Measurements from ENCODE around the gene IL17B.

GRCh38 chr5:149338364-149338763, 40.7 kb downstream of the IL17B start:
- no peak for TF ChIP-seq CTCF (optimal IDR thresholded peaks at IDR 0.05 in 1 of 3, IDR thresholded peaks at IDR 0.05 in 1 of 3, conservative IDR thresholded peaks at IDR 0.05 in 1 of 3; ENCODE audit: extremely low read depth in 1 of 3, insufficient read depth in 2 of 3, low read length in 3 of 3)
- TF ChIP-seq EZH2 (IDR thresholded peaks at IDR 0.05; ENCODE audit: low read length), result no peak

Measured in keratinocyte (primary cell).